NK-92 (cell line): ENCODE data around the gene TARS3.

Source experiments
- DNase-seq: peaks from one replicate; lab custom pipeline; 2025; ENCODE audit not compliant: unreplicated experiment; lab: John Stamatoyannopoulos, UW

TARS3 gene

DNA sequence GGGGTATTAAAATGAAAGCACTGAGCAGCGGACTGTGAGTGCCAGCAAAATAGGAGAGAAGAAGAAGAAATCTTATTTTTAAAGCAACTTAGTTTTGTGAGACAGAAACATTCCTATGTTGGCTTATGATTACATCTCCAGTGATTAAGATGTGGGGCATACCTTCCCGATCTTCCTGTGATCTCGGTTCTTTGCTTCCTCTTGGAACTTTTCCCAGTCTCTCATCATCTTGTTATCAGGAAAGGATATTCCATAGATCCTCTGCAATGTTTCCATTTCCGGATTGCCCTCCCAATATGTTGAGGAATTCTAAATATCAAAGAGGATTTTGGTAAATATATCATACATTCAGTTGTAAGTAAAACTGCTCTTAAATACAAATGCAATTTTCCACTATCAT is 22.2 kb downstream of the TARS3 start:
- DNase-seq, result no peak

DNA sequence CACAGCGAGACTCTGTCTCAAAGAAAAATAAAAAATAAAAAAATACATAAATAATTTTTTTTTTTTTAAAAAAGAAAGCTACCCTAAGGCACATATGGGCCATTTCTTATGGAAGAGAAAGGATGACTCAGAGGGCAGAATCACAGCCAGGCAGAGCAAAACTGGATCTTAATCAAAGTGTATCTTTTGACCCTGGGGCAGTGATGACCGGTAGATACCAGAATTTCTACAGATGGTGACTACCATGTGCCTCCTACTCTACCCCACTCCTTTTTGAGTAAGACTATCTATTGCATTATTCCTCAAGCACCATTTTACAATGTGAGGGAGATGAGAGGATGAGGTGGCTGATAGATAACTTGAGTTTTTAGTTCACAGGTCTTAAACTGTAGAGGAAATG is 26.0 kb downstream of the TARS3 start:
- DNase-seq, result no peak

DNA sequence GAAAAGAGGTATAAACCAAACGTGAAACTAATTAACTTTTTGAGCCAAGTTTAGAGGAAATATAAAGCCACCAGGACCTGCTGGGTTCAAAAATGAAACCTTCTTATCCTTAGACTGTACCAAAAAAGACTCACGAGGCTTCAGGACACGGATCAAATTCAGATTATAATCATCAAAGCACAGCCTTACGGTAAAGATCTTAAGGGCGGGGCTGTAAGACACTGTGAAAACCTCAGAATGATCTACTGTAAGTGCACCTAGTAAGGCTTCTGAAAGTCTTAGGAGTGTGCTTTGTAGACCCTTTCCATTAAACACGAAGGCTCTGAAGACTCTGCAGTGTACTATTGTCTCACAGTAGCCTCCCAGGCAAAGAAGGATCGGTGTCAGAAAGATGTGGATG is 26.8 kb downstream of the TARS3 start:
- no peak for DNase-seq

DNA sequence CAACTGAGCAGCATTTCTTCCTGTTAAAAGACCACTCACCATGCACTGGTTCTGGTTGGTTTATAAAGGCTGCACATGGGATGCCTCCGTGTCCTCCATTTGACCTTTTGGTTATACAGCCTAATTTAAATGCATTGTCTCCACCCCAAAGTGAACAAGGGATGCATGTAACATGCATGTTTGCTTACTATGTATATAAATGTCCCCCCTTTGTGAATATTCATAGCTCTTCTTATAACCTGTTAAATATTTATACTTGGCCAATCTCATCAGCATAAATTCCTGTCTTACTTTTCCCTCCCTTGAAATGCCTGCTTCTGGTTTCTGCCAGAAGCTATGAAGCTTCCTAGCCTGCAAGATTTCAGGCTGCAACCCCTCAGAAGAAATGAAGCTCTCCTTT is 27.4 kb downstream of the TARS3 start:
- DNase-seq, result no peak

DNA sequence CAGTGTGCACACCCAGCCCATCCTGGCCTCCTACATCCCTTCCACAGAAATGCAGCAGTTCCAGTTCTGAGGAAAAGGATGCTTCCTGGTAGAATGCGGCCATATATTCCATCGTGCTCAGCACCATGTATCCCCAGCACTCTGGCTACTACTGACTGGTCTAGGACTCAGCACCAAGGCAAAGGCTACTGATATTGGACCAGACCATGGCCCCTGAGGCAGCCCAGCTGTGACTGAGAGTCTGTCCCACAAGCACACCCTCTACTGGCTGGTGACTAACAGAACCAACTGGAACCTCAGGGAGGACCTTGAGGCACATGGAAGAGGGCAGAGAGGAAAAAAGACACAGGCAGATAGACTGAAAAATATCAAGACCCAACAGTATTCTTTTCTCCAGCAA is 30.0 kb downstream of the TARS3 start:
- DNase-seq, result no peak

DNA sequence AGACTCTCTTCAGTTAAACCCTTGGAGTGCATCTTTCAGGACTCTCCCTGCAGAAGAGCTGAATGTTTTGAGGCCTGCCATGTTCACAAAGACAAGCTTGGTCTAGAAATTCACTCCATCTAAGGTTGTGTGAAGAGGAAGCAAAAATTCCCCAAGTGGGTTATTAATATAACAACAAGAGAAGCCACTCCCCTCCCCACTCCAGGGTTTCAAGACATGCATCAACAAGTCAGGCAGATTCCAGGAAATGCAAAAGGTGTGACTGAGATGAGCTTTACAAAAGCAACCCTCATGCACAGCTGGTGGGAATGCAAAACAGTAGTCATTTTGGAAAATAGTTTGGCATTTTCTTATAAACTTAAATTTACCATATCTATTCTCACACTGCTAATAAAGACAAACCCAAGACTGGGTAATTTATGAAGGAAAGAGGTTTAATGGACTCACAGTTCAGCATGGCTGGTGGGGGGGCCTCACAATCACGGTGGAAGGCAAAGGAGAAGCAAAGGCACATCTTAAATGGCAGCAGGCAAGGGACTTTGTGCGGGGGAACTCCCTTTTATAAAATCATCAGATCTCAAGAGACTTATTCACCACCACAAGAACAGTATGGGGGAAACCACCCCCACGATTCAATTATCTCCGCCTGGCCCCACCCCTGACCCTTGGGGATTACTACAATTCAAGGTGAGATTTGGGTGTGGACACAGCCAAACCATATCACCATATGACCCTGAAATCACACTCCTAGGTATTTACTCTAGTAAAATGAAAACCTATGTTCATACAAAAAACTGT is 31.3 kb downstream of the TARS3 start:
- no peak for DNase-seq

DNA sequence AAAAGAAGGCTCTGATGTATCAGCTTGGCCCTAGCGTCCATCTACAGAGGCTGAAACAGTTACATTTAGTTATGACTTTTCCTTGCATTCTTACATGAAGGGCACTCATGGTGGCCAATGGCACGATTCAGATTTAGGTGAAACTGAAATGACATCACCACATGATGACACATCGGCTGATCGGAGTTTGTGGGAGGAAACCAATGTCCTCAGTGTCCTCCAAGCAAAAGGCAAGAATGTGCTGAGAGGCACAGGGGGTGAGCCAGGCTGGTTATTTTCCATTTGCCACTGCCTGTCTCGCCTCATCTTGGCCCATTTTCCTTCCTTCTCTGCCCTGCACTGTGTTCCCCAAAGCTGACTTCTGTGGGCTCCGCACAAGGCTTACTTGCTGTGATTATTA is 34.4 kb downstream of the TARS3 start:
- no peak for DNase-seq

DNA sequence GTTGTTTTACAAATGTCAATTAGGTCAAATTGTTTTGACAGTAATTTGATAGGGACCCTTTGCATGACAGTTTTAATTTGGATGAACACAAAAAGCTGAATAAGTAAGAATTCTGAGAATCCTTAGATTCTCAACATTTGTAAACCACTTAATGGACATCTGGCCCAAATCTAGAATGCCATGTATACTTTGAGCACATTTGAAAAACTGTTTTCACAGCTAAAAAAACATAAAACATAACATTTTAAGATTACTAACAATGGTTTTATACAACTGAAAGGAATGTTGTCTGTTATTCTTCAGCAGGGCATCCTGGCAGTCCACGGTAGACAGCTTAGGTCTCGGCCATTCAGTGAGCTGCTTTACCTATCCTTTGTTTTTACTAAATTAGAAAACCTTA is 37.6 kb downstream of the TARS3 start:
- DNase-seq, result no peak

DNA sequence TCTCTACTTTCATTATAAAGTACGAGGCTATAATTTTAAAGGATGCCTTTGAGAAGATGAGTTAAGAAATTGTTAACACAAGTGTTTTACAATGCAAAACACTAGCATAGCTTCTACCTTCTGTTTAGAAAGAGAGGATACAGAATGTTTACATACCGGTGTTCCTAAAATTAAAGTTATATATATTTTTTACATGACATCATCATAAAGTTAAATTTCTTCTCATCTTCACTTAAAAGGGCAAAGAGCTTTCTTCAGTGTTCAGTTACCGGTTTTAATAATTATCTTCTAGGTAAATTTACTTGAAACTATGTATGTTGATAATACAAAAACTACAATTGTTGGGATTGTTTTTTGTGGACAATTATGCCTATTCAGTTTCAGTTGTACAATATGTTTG is 39.4 kb downstream of the TARS3 start:
- no peak for DNase-seq

DNA sequence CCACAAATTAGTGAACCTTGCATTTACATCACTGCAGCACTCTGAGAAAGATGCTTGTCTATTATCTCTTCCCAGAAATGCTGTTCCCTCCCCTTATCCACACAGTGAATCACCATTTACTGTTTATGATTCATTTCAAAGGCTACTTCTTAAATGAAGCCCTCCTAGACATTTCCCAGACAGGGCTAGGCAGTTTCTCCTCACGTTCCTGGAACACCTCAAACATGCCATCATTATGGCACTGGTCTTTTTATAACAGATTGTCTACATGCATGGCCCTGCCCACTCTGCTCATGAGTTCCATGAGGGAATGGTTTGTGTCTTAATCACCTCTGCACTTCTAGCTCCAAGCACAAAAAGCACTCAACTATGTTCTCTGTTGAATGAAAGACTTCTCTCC is 39.9 kb downstream of the TARS3 start:
- no peak for DNase-seq

DNA sequence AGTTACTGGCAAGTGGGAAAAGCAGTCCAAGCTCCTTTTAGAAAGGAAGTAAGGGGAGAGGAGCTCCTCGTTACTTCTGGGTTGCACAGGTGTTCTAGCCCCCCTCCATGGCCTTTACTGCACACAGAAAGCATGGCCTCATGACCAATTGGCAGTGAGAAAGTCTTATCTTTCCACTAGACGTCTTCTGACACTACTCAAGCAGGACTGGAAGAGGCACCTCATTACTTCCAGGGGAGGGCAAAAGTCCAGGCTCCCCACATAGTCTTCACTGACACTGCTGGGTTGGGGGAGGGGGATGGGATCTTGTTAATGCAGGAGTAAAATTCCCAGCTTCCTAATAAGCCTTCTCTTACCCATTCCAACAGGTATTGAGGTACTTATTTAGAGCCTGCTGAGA is 44.5 kb downstream of the TARS3 start:
- DNase-seq, result no peak

DNA sequence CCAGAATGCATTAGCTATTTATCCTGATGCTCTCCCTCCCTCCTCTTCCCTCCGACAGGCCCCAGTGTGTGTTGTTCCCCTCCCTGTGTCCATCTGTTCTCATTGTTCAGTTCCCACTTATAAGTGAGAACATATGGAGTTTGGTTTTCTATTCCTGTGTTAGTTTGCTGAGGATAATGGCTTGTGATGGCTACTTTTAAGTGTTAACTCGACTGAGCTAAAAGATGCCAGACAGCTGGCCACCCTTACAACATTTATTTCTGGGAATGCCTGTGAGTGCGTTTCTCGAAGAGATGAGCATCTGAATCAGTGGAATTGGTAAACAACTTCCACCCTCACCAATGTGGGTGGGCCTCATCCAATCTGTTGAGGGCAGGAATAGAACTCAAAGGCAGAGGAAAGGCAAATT is 47.3 kb downstream of the TARS3 start:
- DNase-seq, result no peak

DNA sequence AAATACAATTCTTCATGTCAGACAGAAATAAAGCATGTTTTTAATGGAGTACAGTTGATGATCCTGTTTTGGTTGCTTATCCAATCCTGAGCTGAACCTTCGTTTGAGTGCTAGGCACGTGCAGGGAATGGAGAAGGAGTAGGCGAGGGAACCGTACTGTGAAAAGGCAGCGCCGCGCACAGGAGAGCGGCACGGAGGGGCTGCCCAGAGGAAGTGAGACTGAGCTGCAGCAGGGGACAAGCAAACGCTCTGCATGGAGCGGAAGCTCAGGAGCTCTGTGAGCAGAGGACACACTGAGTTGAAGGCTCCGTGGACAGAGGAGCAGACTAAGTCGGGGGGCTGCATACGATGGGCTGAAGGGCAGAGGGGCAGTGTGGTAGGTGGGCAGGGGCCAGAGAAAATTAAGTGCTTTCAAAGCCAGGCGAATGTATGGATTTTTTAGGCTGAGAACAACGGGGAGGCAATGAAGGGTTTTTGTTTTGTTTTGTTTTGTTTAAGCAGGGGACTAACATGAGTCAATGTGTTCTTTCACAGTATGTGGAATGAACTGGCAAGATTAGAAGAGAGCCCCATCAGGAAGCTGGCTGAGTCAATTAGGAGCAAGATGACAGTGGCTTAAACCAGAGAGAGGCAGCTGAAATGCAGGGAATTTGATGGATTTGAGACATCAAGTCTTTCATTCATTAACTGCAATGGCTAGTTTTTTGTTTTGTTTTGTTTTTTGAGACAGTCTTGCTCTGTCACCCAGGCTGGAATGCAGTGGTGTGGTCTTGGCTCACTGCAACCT is 48.3 kb downstream of the TARS3 start:
- no peak for DNase-seq

DNA sequence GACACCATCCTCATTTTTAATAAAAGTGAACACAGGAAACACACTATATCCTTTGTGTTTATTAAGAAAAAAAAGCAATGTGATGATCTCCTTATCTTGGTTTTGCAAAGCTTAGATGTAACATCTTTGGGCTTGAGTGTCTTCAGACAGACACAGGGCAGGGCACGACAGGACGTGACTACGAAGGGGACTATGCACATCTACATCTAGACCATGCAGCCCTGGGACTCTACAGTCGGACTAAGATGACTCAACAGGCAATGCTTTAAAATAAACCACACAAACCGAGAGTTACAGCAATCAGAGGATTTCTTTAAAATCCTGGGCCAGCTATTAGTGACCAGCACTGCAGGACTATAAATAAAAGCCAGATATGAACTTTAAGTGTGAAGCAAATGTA is 49.3 kb downstream of the TARS3 start:
- no peak for DNase-seq

DNA sequence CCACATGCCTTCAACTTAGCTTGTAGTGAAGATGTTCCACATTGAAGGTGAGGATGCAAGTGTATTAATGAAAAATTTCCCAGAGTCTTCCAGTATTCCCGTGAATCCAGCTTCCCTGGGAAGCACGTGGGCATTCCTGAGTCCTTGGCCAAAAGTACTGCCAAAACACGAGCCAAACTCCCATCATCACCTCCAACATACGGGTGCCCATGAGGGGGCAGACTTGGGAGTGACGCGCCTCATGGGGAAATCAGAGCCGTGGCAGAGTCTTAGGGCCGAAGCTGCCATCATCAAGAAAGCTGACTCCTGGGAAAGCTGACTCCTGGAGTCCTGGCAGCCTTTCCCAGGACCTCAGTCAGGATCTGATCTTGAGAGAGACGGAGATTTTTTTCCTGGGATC is 52.0 kb downstream of the TARS3 start:
- no peak for DNase-seq

DNA sequence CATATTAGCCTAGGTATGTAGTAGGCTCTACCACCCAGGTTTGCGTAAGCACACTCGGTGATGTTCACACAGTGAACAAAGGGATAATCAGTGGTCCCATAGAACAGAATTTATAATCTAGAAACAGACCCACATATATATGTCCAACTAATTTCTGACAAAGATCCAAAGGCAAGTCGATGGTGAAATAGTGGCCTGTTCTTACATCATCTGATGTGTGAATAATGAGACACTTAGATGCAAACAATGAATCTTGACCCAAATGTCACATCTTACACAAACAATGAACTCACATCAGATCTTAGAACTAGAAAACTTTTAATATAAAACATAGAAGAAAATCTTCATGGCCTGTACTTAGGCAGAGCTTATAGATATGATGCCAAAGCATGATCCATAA is 54.5 kb downstream of the TARS3 start:
- no peak for DNase-seq

DNA sequence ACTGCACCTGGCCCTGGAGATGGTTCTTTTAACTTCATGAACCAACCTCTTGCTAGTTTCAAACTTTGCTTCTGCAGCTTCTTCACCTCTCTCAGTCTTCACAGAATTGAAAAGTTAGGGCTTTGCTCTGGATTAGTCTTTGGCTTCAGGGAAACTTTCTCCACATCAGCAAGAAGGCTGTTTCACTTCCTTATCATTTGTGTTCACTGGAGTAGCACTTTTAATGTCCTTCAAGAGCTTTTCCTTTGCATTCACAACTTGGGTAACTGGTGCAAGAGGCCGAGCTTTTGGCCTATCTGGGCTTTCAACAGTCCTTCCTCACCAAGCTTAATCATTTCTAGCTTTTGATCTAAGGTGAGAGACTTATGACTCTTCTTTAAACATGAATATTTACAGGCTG is 56.4 kb downstream of the TARS3 start:
- no peak for DNase-seq

DNA sequence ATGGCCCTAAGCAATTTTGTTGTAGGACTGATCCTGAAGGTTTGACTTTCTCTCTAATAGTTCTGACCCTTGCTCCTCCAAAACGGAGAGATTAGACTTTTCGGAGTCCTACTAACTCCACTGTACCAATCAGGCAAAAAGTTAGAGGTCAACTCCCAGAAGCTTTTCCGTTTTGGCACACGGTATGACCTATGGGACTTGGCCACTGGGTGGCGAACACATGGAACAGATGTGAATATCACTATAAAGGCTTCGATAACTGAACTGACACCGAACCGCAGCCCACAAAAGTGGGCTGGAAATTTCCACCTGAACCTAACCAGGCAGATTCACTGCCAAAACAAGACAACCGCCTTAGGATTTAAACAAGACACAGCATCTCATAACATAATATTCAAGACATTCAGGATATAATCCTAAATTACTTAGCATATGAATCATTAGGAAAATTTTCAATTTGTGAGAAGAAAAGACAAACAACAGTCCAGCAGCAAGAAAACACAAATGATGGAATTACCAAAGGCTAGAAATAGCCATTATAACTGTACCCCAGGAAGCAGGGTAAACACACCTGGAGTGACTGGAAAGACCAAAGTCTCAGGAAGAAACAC is 59.9 kb downstream of the TARS3 start:
- no peak for DNase-seq

DNA sequence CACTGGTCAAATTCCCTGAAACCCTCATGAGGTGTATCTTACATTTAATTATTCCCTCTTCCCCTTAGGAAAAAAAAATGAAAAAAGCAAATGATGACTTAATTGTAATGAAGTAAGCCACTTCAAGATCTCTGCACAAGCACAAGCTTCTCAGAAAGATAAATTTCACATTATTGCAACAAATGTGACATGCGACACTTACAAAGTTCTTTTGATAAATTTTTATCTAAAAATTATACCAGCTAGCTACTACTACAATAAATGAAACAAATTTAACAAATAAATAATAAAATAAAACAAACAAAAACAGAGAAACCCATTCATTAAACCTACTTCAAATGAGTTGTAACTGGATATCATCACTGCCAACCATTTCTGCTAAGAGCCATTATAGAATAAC is 62.1 kb downstream of the TARS3 start:
- DNase-seq, result no peak

DNA sequence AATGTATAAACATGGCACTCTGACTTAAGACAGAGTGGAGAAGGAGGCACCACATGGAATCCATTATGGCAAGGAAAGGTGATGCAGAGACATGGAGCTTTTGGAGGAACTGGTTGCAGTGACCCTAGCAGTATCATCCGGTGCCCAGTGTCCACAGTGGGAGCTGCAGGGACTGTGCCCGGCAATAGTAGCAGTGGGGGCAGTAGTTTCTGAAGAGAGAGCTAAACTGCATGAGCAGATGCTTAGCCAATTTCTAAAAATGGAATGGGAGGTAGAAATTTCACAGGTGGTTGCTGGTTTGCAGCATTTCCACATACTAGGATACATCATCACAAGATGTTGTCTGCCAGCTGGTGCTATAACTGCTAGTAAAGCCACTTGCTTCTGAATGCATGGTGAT is 64.3 kb downstream of the TARS3 start:
- no peak for DNase-seq

DNA sequence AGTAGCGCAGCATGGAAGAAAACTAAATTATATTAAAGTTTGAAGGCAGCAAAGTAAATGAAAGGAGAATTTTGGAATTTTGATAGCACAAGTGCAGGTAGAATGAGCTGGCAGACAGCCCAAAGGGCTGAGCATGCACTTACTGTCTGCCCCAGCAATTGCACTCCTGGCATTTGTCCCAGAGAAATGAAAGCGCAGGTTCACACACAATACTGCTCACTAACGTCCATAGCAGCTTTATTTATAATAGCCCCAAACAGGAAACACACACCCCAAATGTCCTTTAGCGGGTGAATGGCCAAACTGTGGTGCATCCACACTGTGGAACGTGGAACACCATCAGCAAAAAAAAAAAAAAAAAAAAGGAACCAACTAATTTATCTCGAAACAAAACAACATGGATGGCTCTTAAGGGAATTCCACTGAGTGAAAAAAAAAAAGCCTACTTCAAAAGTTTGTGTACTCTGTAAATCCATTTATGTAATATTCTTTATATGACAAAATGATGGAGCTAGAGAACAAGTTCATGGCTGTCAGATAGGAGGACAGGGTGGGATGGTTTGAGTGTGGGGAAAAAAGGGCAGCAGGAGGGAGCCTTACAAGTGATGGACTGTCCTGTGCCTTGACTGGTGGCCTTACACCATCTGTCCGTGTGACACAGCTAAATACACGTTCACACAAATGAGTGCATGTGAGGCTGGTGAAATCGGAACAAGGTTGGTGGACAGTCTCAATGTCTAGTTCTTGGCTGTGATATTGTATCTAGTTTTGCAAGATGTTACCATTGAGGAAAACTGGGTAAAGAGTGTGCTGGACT is 66.1 kb downstream of the TARS3 start:
- no peak for DNase-seq
